ENCODE data around the gene TCF7L1. TPM values are rescaled to one million over a fixed set of nuclear protein-coding genes. Genes with fewer than 3 reads are reported as not detected.

Gene TCF7L1
- total RNA-seq, 1 donor from 2014 or later = 0.18 TPM

GRCh38 chr2:85247610-85248009, 114.4 kb downstream of the TCF7L1 start:
- DNase-seq (ENCODE audit: low spot score) = no peak
- intact Hi-C loops (cut with micrococcal nuclease) = no loop called here

GRCh38 chr2:85248773-85249509, 115.7 kb downstream of the TCF7L1 start:
- H3K4me3 Mint-ChIP-seq (ENCODE audit: low read depth) = no peak overlapping the region
- no peak overlapping the region for H3K27ac Mint-ChIP-seq

More at GRCh38 chr2:85247610-85248009, 114.4 kb downstream of the TCF7L1 start:
- H3K27ac Mint-ChIP-seq = no peak overlapping the region
- H3K36me3 Mint-ChIP-seq (ENCODE audit: low read depth) = no peaks in the 10 kb centered on the region
- H3K4me1 Mint-ChIP-seq (ENCODE audit: low read depth) = peaks cover 8% of the 10 kb centered on the region
- peaks cover 6% of the 10 kb centered on the region for H3K27me3 Mint-ChIP-seq (ENCODE audit: low read depth)
- H3K9me3 Mint-ChIP-seq = no peaks in the 10 kb centered on the region
- no peak overlapping the region for H3K4me3 Mint-ChIP-seq (ENCODE audit: low read depth)

GRCh38 chr2:85250045-85250444, 116.9 kb downstream of the TCF7L1 start:
- no peak for DNase-seq (ENCODE audit: low spot score)
- Mint-ChIP-seq H3K9me3 (no peaks in the 10 kb centered on the region), H3K27me3 (ENCODE audit: low read depth) (no peaks in the 10 kb centered on the region), H3K36me3 (ENCODE audit: low read depth) (no peaks in the 10 kb centered on the region), H3K4me3 (ENCODE audit: low read depth) (no peak overlapping the region), H3K4me1 (ENCODE audit: low read depth) (peaks cover 10% of the 10 kb centered on the region), H3K27ac (no peak overlapping the region)
- intact Hi-C loops (cut with micrococcal nuclease) = no loop called here

More at GRCh38 chr2:85248773-85249509, 115.7 kb downstream of the TCF7L1 start:
- Mint-ChIP-seq H3K9me3 (no peaks in the 10 kb centered on the region), H3K36me3 (ENCODE audit: low read depth) (no peaks in the 10 kb centered on the region), H3K4me1 (ENCODE audit: low read depth) (peaks cover 8% of the 10 kb centered on the region), H3K27me3 (ENCODE audit: low read depth) (peaks cover 6% of the 10 kb centered on the region)
- intact Hi-C loops (cut with micrococcal nuclease) = no loop called here
- DNase-seq (ENCODE audit: low spot score) = no peak

- no peaks in the 10 kb centered on the region for H3K9me3 Mint-ChIP-seq
- H3K27me3 Mint-ChIP-seq (ENCODE audit: low read depth) = no peaks in the 10 kb centered on the region
- intact Hi-C loops (cut with micrococcal nuclease) = no loop called here
- H3K4me3 Mint-ChIP-seq (ENCODE audit: low read depth) = no peak overlapping the region
- H3K36me3 Mint-ChIP-seq (ENCODE audit: low read depth) = no peaks in the 10 kb centered on the region
- H3K27ac Mint-ChIP-seq = no peak overlapping the region
- H3K4me1 Mint-ChIP-seq (ENCODE audit: low read depth) = peaks cover 8% of the 10 kb centered on the region
- no peak for DNase-seq (ENCODE audit: low spot score)
These were observed 118.0 kb downstream of the TCF7L1 start for GRCh38 chr2:85251070-85251616.

- Mint-ChIP-seq H3K9me3 (no peaks in the 10 kb centered on the region), H3K27me3 (ENCODE audit: low read depth) (no peaks in the 10 kb centered on the region), H3K27ac (no peak overlapping the region), H3K4me3 (ENCODE audit: low read depth) (no peak overlapping the region), H3K4me1 (ENCODE audit: low read depth) (peaks cover 3% of the 10 kb centered on the region), H3K36me3 (ENCODE audit: low read depth) (no peaks in the 10 kb centered on the region)
- DNase-seq (ENCODE audit: low spot score) = no peak
- intact Hi-C loops (cut with micrococcal nuclease) = no loop called here
These were observed 120.7 kb downstream of the TCF7L1 start for GRCh38 chr2:85253890-85254289.

- intact Hi-C loops (cut with micrococcal nuclease) = no loop called here
- Mint-ChIP-seq H3K4me1 (ENCODE audit: low read depth) (peaks cover 3% of the 10 kb centered on the region), H3K4me3 (ENCODE audit: low read depth) (no peak overlapping the region), H3K27ac (no peak overlapping the region), H3K36me3 (ENCODE audit: low read depth) (no peaks in the 10 kb centered on the region), H3K27me3 (ENCODE audit: low read depth) (peaks cover 3% of the 10 kb centered on the region), H3K9me3 (no peaks in the 10 kb centered on the region)
- no peak for DNase-seq (ENCODE audit: low spot score)
These were observed 121.5 kb downstream of the TCF7L1 start for GRCh38 chr2:85254540-85255300.

GRCh38 chr2:85255456-85255812, 122.2 kb downstream of the TCF7L1 start:
- no peaks in the 10 kb centered on the region for H3K9me3 Mint-ChIP-seq
- no peak overlapping the region for H3K27ac Mint-ChIP-seq
- H3K27me3 Mint-ChIP-seq (ENCODE audit: low read depth) = peaks cover 3% of the 10 kb centered on the region
- intact Hi-C loops (cut with micrococcal nuclease) = no loop called here
- H3K4me1 Mint-ChIP-seq (ENCODE audit: low read depth) = peaks cover 3% of the 10 kb centered on the region
- no peaks in the 10 kb centered on the region for H3K36me3 Mint-ChIP-seq (ENCODE audit: low read depth)
- no peak overlapping the region for H3K4me3 Mint-ChIP-seq (ENCODE audit: low read depth)
- no peak for DNase-seq (ENCODE audit: low spot score)

- no peak for DNase-seq (ENCODE audit: low spot score)
- Mint-ChIP-seq H3K36me3 (ENCODE audit: low read depth) (no peaks in the 10 kb centered on the region), H3K27ac (no peak overlapping the region), H3K4me1 (ENCODE audit: low read depth) (peaks cover 3% of the 10 kb centered on the region), H3K9me3 (no peaks in the 10 kb centered on the region), H3K27me3 (ENCODE audit: low read depth) (peaks cover 3% of the 10 kb centered on the region), H3K4me3 (ENCODE audit: low read depth) (no peak overlapping the region)
- intact Hi-C loops (cut with micrococcal nuclease) = no loop called here
These were observed 122.8 kb downstream of the TCF7L1 start for GRCh38 chr2:85255813-85256594.

- intact Hi-C loops (cut with micrococcal nuclease) = no loop called here
- DNase-seq (ENCODE audit: low spot score) = no peak
- no peak overlapping the region for H3K27ac Mint-ChIP-seq
- H3K9me3 Mint-ChIP-seq = no peaks in the 10 kb centered on the region
- peaks cover 3% of the 10 kb centered on the region for H3K27me3 Mint-ChIP-seq (ENCODE audit: low read depth)
- no peak overlapping the region for H3K4me3 Mint-ChIP-seq (ENCODE audit: low read depth)
- no peaks in the 10 kb centered on the region for H3K36me3 Mint-ChIP-seq (ENCODE audit: low read depth)
- H3K4me1 Mint-ChIP-seq (ENCODE audit: low read depth) = peaks cover 3% of the 10 kb centered on the region
These were observed 124.3 kb downstream of the TCF7L1 start for GRCh38 chr2:85257359-85257969.

GRCh38 chr2:85257970-85258605, 124.9 kb downstream of the TCF7L1 start:
- Mint-ChIP-seq H3K36me3 (ENCODE audit: low read depth) (no peaks in the 10 kb centered on the region), H3K27ac (no peak overlapping the region), H3K4me1 (ENCODE audit: low read depth) (peaks cover 3% of the 10 kb centered on the region), H3K27me3 (ENCODE audit: low read depth) (peaks cover 7% of the 10 kb centered on the region), H3K9me3 (no peaks in the 10 kb centered on the region), H3K4me3 (ENCODE audit: low read depth) (no peak overlapping the region)
- no peak for DNase-seq (ENCODE audit: low spot score)
- intact Hi-C loops (cut with micrococcal nuclease) = no loop called here

- H3K27me3 Mint-ChIP-seq (ENCODE audit: low read depth) = peaks cover 8% of the 10 kb centered on the region
- no peaks in the 10 kb centered on the region for H3K36me3 Mint-ChIP-seq (ENCODE audit: low read depth)
- H3K4me1 Mint-ChIP-seq (ENCODE audit: low read depth) = peaks cover 3% of the 10 kb centered on the region
- H3K27ac Mint-ChIP-seq = no peak overlapping the region
- intact Hi-C loops (cut with micrococcal nuclease) = no loop called here
- no peak for DNase-seq (ENCODE audit: low spot score)
- no peak overlapping the region for H3K4me3 Mint-ChIP-seq (ENCODE audit: low read depth)
- no peaks in the 10 kb centered on the region for H3K9me3 Mint-ChIP-seq
These were observed 126.0 kb downstream of the TCF7L1 start for GRCh38 chr2:85259101-85259590.

GRCh38 chr2:85259879-85260278, 126.7 kb downstream of the TCF7L1 start:
- intact Hi-C loops (cut with micrococcal nuclease) = no loop called here
- Mint-ChIP-seq H3K4me1 (ENCODE audit: low read depth) (no peaks in the 10 kb centered on the region), H3K27ac (no peak overlapping the region), H3K36me3 (ENCODE audit: low read depth) (no peaks in the 10 kb centered on the region), H3K27me3 (ENCODE audit: low read depth) (peaks cover 9% of the 10 kb centered on the region), H3K9me3 (no peaks in the 10 kb centered on the region), H3K4me3 (ENCODE audit: low read depth) (no peak overlapping the region)
- DNase-seq (ENCODE audit: low spot score) = no peak

Measured in activated T-helper 2 cell treated with anti-CD3 and anti-CD28 coated beads, Interferon-gamma antibody, Interleukin-2, Interleukin-4, amounts not matched to agents 10 μg/mL and 5 μg/mL and 100 μg/mL, durations not matched to agents 14 hours and 24 hours and 36 hours (primary cell).